ENCODE data around the gene TRAF3.

DNA sequence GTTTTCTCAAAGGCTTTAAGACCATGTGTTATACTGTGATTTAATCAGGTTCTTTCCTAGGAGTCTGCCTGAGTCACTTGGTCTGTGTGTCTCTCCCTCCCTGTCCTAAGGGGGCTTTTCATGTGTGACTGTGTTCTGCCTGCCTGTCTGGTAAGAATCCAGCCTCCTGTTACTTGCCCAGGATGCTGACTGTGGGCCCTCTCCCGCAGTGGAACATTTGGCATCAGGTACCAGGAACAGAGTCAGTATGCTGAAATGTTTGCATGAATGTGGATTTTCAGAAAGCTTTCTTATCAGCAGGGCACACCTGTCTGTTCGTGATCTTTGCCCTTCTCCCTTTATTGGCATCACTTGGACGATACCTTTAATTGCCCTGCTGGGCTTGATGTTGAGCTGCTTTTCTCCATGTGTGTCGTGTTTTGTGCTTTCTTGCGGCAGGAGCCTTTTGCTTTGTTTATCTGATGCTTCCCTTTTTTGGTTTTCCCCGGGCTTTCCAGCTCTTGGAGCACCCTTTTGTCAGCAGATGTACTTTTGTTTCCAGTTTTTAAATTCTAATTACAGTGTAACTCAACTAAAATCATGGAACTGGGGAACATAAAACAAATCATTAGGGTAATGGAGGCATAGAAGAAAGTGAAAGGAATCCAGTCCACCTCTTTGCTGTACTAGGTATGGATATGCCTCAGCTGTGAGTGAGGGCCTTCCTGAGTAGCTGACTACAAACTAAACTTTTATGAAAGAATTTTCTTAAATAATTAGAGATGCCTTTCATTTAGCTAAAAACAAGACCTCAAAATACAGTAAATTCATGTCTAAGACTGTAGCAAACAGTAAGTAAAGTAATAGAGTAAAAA is 72.5 kb downstream of the TRAF3 start:
- TF ChIP-seq GABPB1 (CRISPR knock-in tag; IDR thresholded peaks at IDR 0.05): no peak
- TF ChIP-seq, protein P1, sequence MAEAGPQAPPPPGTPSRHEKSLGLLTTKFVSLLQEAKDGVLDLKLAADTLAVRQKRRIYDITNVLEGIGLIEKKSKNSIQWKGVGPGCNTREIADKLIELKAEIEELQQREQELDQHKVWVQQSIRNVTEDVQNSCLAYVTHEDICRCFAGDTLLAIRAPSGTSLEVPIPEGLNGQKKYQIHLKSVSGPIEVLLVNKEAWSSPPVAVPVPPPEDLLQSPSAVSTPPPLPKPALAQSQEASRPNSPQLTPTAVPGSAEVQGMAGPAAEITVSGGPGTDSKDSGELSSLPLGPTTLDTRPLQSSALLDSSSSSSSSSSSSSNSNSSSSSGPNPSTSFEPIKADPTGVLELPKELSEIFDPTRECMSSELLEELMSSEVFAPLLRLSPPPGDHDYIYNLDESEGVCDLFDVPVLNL (CRISPR knock-in tag; IDR thresholded peaks at IDR 0.05; ENCODE audit: borderline replicate concordance, low read depth): no peak
- TF ChIP-seq, protein P2, sequence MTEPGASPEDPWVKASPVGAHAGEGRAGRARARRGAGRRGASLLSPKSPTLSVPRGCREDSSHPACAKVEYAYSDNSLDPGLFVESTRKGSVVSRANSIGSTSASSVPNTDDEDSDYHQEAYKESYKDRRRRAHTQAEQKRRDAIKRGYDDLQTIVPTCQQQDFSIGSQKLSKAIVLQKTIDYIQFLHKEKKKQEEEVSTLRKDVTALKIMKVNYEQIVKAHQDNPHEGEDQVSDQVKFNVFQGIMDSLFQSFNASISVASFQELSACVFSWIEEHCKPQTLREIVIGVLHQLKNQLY (CRISPR knock-in tag; IDR thresholded peaks at IDR 0.05): no peak
- TF ChIP-seq, protein P3, sequence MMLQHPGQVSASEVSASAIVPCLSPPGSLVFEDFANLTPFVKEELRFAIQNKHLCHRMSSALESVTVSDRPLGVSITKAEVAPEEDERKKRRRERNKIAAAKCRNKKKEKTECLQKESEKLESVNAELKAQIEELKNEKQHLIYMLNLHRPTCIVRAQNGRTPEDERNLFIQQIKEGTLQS (CRISPR knock-in tag; conservative IDR thresholded peaks at IDR 0.05): no peak
- no peak for TF ChIP-seq SP1 (CRISPR knock-in tag; conservative IDR thresholded peaks at IDR 0.05)
- TF ChIP-seq, protein P4, sequence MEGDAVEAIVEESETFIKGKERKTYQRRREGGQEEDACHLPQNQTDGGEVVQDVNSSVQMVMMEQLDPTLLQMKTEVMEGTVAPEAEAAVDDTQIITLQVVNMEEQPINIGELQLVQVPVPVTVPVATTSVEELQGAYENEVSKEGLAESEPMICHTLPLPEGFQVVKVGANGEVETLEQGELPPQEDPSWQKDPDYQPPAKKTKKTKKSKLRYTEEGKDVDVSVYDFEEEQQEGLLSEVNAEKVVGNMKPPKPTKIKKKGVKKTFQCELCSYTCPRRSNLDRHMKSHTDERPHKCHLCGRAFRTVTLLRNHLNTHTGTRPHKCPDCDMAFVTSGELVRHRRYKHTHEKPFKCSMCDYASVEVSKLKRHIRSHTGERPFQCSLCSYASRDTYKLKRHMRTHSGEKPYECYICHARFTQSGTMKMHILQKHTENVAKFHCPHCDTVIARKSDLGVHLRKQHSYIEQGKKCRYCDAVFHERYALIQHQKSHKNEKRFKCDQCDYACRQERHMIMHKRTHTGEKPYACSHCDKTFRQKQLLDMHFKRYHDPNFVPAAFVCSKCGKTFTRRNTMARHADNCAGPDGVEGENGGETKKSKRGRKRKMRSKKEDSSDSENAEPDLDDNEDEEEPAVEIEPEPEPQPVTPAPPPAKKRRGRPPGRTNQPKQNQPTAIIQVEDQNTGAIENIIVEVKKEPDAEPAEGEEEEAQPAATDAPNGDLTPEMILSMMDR (IDR thresholded peaks at IDR 0.05): no peak
- TF ChIP-seq NR1H2 (CRISPR knock-in tag; IDR thresholded peaks at IDR 0.05): no peak
- TF ChIP-seq CREB1 (CRISPR knock-in tag; IDR thresholded peaks at IDR 0.05): no peak
- TF ChIP-seq NFATC4 (CRISPR knock-in tag; IDR thresholded peaks at IDR 0.05): no peak
- no peak for TF ChIP-seq KAT7 (CRISPR knock-in tag; IDR thresholded peaks at IDR 0.05; ENCODE audit: borderline replicate concordance)
- TF ChIP-seq ZNF263 (CRISPR knock-in tag; IDR thresholded peaks at IDR 0.05; ENCODE audit: low read depth): no peak
- TF ChIP-seq, protein P5, sequence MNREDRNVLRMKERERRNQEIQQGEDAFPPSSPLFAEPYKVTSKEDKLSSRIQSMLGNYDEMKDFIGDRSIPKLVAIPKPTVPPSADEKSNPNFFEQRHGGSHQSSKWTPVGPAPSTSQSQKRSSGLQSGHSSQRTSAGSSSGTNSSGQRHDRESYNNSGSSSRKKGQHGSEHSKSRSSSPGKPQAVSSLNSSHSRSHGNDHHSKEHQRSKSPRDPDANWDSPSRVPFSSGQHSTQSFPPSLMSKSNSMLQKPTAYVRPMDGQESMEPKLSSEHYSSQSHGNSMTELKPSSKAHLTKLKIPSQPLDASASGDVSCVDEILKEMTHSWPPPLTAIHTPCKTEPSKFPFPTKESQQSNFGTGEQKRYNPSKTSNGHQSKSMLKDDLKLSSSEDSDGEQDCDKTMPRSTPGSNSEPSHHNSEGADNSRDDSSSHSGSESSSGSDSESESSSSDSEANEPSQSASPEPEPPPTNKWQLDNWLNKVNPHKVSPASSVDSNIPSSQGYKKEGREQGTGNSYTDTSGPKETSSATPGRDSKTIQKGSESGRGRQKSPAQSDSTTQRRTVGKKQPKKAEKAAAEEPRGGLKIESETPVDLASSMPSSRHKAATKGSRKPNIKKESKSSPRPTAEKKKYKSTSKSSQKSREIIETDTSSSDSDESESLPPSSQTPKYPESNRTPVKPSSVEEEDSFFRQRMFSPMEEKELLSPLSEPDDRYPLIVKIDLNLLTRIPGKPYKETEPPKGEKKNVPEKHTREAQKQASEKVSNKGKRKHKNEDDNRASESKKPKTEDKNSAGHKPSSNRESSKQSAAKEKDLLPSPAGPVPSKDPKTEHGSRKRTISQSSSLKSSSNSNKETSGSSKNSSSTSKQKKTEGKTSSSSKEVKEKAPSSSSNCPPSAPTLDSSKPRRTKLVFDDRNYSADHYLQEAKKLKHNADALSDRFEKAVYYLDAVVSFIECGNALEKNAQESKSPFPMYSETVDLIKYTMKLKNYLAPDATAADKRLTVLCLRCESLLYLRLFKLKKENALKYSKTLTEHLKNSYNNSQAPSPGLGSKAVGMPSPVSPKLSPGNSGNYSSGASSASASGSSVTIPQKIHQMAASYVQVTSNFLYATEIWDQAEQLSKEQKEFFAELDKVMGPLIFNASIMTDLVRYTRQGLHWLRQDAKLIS (CRISPR knock-in tag; IDR thresholded peaks at IDR 0.05; ENCODE audit: borderline replicate concordance): no peak

All from WTC11 (cell line).